HG03521 (cell line): ENCODE results near the gene CCDC154.
"Not testable (repeated sequence)": the region's sequence is repeated elsewhere in the genome, so short reads cannot be mapped to it uniquely, and the experiment has no call there.

Experiments
- ATAC-seq: cut with Tn5 transposase; IDR thresholded peaks from one replicate; pipeline ENCODE4 v1.9.1; 2021; ENCODE audit warnings: mild to moderate bottlenecking, moderate library complexity; ENCODE audit not compliant: unreplicated experiment

Gene CCDC154

DNA sequence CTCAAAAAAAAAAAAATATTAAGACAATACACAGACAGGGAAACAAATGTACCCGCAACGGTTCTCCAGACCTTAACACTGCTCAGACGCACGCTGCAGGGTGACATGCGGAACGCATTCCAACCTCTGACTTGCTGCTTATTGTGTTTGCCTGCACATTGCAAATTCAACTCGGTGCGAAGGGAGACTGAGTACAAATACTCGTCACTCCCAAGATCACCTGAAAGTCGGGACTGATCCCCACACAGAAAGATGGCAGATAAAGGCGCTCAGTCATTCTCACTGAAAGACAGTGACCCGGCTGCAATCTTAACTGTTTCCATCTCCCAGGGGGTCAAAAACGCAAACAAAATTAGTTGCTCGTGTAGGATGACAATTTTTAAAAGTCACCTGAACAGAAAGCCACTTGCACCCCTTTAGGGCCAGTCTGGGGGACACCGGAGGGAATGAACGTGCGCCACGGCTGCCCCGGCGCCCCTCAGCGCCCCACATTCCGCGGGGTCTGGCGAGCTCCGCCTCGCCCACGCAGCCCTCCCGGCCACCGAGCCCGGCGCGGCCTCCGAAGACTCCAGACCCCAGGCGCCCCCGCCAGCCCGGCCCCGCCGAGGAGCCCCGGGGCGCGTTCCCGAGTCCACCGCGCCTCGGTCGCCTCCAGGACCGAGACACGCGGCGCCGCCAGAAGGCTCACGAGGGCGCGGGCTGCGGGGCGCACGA, 29.9 kb upstream of the CCDC154 start:
- peak; percentile 26 for ATAC-seq

DNA sequence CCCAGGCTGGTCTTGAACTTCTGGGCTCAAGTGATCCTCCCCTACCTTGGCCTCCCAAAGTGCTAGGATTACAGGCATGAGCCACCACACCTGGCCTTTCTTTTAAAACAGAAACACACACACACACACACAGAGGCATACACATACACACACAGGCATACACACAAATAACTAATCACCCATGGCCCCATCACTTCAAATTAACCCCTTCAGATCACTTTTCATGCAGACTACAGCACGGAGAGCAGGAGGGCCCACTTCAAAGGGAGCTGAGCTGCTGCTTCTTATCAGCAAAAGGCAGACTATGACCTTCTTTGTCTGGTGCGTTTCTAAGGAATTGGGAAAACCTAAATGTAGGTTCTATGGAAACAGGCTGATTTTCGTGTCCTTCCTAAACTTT, 28.6 kb upstream of the CCDC154 start:
- ATAC-seq, result no peak

DNA sequence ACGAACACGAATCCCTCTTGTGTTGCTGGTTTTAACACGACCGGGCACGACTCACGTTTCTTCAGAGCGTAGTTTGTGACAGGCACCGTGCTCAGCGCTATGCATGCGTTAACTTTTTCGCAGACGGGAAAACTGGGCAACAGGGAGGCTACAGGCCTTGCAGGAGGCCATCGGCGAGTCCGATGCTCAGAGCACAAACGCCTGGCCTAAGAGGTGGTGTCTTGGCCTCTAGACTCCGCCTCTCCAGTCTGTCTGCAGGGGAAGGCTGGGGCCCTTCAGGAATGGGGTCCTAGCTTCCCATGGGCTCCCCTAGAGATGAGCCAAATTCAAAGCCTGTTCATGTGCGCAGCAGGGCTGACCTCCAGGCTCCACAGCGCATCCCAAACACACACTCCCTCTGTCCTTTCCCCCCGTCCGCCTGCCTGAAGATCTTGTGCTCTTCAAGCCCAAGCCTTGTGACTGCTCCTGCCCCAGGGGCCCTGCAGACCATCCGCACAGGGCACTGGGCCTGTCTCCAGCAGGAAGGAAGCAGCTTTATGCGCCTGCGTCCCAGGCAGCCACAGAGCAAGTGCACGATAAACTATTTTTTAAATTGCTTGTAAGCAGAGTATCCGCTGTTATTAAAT, 27.3 kb upstream of the CCDC154 start:
- no peak for ATAC-seq

DNA sequence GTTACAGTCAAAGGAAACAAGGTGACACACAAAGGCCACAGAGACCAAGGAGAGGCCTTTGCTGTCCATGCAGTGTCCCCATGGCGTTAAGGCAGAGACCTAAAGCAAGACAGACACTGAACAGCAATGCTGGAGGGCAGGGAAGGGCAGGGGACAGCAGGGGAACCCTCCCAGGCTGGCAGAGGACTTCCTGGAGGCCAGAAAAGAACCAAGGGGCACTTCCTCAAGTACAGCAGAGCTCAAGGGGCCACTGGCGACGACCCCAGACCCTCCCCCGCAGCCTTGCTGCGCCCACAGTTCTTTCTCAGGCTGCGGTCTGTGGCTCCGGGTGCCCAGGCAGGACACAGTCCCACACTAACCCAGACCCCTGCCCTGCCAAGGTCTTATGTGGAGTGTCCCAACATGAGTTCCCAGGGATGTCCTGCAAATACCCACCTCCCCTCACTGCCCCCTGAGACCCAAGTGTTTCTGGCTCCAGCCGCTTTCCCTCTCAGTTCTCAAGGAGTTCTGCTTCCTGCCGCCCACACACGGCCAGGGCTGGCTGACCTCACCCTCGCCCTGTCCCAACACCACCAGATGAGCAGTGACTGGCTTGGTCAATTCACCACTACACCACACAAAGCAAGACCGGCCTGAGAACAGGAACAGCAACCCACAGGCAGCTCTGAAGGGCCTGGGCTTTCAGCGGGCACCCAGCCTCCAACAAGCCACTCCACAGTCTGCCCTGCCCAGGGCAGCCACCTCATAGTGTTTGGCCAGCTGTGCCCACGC, 26.3 kb upstream of the CCDC154 start:
- ATAC-seq, result no peak

DNA sequence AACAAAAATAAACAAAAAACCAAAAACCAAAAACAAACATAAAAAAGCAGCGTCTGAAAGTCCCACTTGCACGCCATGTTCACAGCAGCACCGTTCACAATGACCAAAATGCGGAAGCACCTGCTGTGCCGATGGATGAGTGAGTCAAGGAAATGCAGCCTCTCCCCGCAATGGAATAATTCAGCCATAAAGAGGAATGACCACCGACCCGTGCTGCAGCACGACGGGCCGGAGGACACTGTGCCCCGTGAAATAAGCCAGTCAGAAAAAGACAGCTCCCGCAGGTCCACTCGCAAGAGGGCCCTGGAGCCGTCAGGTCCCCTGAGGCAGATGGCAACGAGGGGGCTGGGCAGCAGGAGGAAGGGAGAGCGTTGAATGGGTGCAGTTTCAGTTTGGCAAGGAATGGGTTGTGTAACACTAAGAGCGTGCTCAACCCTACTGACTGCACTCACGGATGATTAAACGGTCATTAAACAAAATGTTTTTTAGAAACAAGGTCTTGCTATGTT, 25.4 kb upstream of the CCDC154 start:
- ATAC-seq, result no peak

DNA sequence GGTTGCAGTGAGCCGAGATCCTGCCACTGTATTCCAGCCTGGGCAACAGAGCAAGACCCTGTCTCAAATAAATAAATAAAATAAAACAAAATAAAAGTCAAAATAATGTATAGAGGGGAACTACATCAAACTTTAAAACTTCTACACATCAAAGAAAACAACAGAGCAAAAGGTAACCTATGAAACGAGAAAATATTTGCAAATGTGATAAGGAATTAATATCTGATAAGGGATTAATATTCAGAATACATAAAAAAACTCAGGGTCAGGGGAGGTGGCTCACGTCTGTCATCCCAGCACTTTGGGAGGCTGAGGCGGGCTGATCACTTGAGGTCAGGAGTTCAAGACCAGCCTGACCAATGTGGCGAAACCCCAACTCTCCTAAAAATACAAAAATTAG, 24.8 kb upstream of the CCDC154 start:
- not testable (repeated sequence) for ATAC-seq

DNA sequence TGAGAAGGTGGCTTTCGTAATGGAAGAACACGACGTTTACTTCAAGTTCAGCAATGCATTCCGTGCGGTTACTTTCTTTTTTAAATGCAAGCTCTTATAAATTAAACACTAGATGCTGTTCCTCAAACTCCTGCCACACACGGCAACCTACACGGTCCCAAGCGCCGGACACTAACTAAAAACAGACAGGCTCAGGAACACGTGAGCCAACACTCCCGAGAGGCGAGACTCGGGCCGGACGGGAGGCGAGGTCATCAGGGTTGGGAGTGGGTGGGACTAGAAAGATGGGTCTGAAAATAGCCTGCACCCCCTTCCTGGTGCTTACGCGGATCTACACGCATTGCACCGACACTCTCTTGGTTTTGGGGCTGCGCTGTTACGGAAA, 24.1 kb upstream of the CCDC154 start:
- no peak for ATAC-seq

DNA sequence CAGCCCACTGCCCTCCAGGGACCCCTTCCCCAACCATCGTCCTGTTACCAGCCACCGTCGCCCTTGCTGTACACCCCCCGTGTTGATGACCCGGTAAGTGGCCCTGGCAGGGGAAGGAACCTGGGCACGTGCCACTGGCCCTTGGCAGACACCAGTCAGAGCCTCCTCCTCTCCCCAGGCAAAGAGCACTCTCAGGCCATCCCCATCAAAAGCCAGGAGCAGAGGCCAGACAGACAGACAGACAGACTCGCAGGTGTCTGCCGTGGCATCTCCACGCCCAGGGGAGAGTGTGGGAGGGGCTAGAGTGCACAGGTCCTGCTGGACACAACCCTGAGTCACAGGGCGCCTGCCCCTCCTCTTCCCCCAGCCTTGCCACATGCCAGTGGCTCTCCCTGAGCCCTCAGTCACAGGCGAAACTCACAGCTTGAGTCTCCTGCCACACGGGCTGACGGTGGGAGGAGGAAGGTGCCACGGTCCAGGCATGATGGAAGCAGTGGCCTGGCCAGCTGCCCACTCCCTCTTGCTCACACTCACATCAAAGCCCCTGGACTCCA, 22.7 kb upstream of the CCDC154 start:
- no peak for ATAC-seq

DNA sequence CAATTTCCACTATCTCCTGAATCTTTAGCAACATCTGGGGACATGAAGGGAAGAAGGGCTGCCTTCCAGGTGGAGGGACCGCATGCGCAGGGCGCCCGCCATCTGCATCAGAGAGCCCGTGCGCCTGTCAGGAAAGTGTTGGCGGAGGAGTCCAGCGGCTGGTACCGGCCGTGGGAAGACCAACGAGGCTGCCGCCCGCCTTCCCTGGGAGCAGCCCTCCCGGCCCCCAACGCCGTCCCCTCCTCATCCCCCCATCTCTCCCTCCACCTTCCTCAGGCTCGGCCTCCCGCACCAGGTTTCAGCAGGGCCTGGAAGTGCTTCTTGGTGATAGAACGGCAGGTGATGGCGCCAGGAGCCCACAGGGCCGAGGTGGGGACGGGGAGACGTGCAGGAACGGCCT, 21.7 kb upstream of the CCDC154 start:
- no peak for ATAC-seq

DNA sequence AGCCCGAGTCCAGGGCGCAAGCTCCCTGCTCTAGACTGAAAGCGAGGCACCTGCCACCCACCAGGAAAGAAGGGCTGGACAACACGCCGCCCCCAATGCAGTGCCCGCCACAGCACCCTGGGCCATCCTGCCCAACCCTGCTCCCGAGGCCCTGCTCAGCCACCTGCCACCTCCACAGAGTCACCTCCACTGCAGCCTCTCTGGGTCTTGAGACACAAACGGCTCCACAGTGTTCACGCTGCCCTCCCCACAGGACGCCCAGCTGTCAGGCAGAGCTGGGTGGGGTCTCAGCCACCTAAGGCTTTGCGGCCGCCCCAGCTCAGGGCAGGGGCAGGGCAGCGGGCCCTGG, 21.2 kb upstream of the CCDC154 start:
- ATAC-seq, result no peak

DNA sequence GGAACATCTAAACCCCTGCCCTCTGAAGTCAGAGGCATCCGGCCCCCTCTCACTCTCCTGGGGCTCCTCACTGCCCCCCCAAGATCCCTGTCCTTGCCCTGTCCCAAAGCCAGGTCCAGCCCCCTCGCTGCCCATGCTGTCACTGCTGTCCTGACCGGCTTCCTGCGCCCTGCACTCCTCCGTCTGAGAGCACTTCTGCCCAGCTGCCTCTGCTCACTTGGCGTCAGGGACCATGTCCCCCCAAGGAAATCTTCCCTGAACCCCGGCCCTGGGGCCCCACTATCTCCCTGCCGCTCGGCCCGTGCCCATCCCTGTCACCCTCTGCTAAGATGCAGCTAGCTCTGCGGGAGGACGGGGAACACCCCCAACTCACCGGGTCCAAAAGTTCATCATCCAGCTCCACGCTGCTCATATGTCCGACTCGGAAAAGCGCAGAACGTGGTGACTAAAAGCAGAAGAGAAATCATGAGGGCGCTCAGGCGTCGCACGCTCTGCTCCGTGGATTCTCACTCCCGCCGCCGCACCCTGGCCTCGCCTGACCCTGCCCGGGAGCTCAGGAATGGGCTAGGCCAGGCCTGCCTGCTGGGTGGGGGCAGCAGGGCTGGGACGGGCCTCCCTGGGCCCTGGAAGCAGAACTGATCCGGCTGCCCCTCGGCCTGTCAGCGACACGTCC, 20.7 kb upstream of the CCDC154 start:
- no peak for ATAC-seq

DNA sequence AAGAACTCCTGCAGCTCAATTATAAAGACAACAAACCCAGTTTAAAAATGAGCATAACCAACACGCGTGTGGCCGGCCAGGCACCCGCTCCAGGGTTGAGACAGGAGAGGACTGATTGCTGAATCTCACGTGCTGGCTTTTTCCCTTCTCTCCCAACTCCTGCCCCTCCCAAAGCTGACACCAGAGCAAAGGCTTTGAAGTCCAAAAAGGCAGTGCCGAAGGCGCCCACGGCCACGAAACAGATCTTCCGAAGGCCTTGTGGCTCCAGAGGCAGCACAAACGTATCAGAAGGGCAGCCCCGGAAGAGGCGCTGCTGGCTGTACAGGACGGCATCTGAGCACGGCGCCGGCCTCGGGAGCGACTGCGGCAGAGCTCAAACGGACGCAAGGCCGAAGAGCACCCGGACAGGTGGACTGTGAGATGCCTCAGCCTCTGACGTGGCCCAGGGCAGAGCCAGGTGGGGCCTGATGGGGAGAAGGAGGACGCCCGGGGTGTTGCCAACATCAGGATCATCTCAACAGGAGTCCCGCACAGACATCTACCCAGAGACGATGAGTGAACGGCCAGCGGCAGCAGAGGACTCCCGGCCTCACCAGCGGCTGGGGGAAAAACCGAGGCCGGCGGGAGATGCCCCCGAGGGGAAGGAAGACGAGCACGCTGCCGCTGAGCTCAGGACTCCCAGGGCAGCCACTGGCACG, 20.0 kb upstream of the CCDC154 start:
- no peak for ATAC-seq

DNA sequence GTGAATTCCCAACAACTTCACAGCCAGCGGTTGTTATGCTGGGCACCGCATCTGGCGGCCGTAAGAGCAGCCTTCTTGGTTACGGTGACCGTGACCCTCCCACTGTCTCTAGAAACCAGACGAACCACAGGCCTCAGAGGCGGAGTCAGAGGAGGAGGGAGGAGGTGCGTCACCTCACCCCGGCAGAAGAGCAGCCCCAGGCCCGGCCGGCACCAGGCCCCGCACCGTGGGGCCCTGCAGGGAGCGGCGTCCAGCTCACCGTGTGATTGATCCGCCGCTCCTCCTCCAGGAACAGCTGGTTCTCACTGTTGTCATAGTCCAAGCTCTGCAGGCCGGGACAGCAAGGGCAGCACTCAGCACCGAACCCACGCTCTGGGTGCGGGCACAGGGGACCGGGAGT, 16.8 kb upstream of the CCDC154 start:
- no peak for ATAC-seq

DNA sequence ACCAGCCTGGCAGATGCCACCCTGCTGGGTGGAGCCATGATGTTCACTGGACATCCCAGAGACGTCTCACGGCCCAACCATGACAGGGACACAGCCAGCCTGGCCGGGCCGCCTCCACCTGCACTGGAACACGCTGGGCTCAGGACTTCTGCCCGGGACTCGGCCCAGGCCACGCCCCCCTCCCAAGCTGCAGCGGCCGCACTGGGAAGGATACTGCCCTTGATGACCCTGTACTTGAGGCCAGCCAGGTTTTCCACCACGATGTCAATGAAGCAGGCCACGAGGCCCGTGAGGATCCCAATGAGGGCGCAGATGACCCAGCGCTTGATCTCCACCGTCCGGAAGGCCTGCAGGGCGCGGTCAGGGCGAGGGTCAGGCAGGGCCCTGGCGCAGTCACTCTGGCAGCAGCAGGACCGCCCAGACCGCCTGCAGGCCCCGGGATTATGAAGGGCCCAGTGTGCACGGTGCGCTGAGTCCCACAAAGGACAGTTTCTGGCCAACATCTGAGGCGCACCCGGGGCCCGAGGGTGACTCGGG, 16.3 kb upstream of the CCDC154 start:
- ATAC-seq, result no peak

DNA sequence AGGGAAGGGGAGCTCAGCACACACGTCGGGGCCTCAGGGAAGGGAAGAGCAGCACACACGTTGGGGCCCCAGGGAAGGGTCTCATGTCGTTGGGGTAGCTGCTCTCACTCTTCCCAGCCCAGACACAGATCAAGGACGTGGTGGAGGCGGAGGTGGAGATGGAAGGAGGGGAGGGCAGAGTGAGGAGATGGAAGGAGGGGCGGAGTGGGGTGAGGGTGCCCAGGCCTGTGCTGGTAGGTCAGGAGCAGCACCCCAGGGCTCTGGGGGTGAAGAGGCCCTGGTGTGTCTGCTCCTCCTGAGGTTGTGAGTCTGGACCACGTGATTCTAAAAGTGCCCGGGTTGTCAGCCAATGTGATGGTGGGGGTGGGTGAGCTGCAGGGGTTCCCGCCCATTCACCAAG, 15.6 kb upstream of the CCDC154 start:
- no peak for ATAC-seq

DNA sequence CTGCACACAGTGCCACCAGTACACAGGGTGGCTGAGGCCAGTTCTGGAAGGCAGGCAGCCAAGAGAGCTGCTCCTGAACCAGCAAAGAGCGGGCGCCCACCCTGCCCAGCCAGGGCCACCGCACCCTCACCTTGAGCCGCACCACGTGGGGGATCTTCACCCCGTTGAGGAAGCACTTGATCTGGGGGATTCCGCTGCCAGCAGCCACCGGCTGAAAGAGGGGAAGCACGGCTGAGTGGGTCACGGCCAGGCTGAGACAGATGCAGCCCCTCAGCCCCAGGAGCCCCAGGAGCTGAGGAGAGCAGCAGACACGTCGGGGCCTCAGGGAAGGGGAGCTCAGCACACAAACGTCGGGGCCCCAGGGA, 14.6 kb upstream of the CCDC154 start:
- ATAC-seq, result no peak

DNA sequence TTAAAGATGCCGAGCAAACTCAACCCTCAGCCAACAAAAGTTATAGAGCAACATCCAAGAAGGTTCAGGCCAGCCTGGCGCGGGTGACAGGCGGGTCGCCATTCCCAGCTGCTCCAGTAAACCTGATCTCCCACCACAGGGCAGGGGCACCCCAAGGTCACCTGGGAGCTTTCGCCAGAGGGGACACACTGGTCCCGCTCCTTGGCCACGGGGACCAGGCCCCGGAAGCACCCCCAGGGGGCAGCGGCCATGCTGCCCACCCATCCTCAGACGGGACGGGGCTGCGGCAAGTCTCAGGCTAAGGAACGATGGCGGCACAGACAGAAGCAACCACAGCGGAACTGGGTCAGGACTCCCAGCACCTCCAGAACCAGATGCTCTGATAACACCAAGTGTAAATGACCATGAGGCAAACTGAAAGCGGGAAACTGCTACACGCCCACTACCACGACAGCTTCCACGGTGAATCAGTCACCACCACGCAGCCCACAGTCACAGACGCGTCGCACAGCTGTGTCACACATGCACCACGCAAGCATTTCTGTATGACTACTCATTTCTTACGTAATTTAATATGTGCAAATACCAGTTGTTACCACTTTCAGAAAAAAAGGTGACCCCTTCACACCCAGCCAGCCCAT, 14.1 kb upstream of the CCDC154 start:
- ATAC-seq, result no peak

DNA sequence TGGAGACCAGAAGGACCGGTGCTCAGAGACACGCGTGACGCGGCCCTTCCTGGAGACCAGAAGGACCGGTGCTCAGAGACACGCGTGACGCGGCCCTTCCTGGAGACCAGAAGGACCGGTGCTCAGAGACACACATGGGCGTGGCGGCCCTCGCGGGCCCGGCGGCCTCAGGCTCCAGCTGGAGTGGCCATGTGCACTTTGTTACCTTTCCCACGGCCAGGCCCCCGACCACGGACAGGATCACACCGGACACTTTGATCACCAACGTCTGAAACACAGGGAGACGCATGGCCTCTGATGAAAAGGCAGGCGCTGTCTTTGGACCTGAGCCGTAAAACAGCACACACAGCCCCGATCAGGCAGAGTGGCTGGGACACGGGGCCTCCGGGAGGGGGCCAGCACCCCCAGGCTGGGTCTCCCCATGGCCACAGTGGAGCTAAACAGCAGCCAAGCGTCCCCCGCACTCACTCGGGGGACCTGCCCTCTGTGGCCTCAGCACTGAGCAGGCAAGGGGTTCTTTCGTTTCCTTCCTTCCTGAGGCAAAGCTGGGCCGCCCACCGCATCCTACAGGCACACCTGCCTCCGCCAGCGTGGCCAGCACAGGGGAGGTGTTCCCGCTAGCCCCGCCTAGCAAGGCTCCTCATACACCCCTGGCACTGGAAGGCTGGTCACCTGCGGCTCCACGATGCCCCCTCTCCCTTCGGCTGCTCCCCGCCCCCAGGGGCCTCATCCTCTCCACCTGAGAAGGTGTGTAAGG, 13.3 kb upstream of the CCDC154 start:
- no peak for ATAC-seq

DNA sequence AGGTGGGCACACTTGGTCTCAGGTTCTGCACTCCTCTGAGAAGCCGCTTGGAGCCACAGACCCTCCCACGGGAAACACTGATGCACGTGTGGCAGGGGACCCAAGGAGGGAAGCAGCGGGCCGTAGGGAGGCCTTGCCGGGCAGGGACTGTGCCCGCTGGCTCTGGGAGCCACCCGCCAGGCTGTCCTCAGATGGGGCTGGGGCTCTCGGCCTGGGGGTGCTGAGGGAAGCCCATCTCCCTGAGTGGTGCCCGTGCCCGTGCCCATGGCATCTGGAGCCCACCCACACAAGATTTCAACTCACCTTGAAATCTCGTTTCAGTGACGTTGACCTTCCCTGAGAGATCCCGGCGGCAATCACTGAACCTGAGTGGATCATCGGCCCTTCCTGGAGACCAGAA, 12.6 kb upstream of the CCDC154 start:
- no peak for ATAC-seq
